ENCODE results near the gene MPP3.

The MPP3 gene

GRCh38 chr17:43780135-43780534 is 52.8 kb downstream of the MPP3 start, which contains the start of gene CFAP97D1:
Gene CFAP97D1 (plus strand): TSS chr17:43780435. CDS start chr17:43780463, 28 bp downstream.
- no peak within 1 kb of the TSS for H3K4me3 ChIP-seq (ENCODE audit: low read depth, low read length)
- TF ChIP-seq CTCF (IDR thresholded peaks at IDR 0.05; ENCODE audit: borderline replicate concordance, insufficient read depth, low read depth, low read length), result no peak

- no peak for TF ChIP-seq CTCF (IDR thresholded peaks at IDR 0.05; ENCODE audit: borderline replicate concordance, insufficient read depth, low read depth, low read length)
Observed at GRCh38 chr17:43779145-43780125, 53.5 kb downstream of the MPP3 start.

GRCh38 chr17:43778337-43779144 is 54.4 kb downstream of the MPP3 start, which contains the start of gene DUSP3:
Gene DUSP3 (minus strand): TSS chr17:43778977. CDS start chr17:43778924, 53 bp downstream.
- H3K4me3 ChIP-seq (ENCODE audit: low read depth, low read length), result peak within 1 kb of the TSS; percentile 48
- TF ChIP-seq CTCF (IDR thresholded peaks at IDR 0.05; ENCODE audit: borderline replicate concordance, insufficient read depth, low read depth, low read length), result no peak

More at GRCh38 chr17:43779145-43780125, 53.5 kb downstream of the MPP3 start:
- peak overlapping the region; percentile 40 for H3K4me3 ChIP-seq (ENCODE audit: low read depth, low read length)

- H3K4me3 ChIP-seq (ENCODE audit: low read depth, low read length), result no peak overlapping the region
- TF ChIP-seq CTCF (IDR thresholded peaks at IDR 0.05; ENCODE audit: borderline replicate concordance, insufficient read depth, low read depth, low read length), result no peak
Observed at GRCh38 chr17:43774304-43775250, 58.4 kb downstream of the MPP3 start.

GRCh38 chr17:43772877-43773648 is 59.9 kb downstream of the MPP3 start:
- TF ChIP-seq CTCF (IDR thresholded peaks at IDR 0.05; ENCODE audit: borderline replicate concordance, insufficient read depth, low read depth, low read length), result no peak
- H3K4me3 ChIP-seq (ENCODE audit: low read depth, low read length), result no peak overlapping the region

Measured in GM12875 (cell line).